Esophagus muscularis mucosa (tissue), 3 donors: ENCODE measurements around the gene WRNIP1.

Experiments
- CTCF ChIP-seq, 3 experiments: fragments of 200-600 bp in 2 of 3; fragments of 450-650 bp in 1 of 3; sonication (generic) in 2 of 3; IDR thresholded peaks; one replicate each; pipeline ENCODE4 v1.5.1; 2017 to 2019; ENCODE audit warnings: antibody characterized with exemption in 3 of 3, mild to moderate bottlenecking in 2 of 3, moderate library complexity in 1 of 3
- POLR2AphosphoS5 ChIP-seq, 2 donors: sonication (generic); formaldehyde crosslinking; IDR thresholded peaks; one replicate each; pipeline ENCODE4 v1.6.1; 2017; ENCODE audit warnings: antibody characterized with exemption in 2 of 2

- TF ChIP-seq CTCF (IDR thresholded peaks at IDR 0.05) (no peak), POLR2AphosphoS5 (IDR thresholded peaks at IDR 0.05) (no peak)
Measured at GRCh38 chr6:2781685-2782355, 16.6 kb downstream of the WRNIP1 start.
